Measurements from ENCODE around the gene HNF1B. TPM values are rescaled to one million over a fixed set of nuclear protein-coding genes. Genes with fewer than 3 reads are reported as not detected.

Gene HNF1B
- total and polyA plus RNA-seq, 3 experiments from 2014 or later, result 0.22 to 0.73 TPM; not detected in 1

GRCh38 chr17:37755455-37755854, 10.6 kb upstream of the HNF1B start:
- Histone ChIP-seq H3K4me1 (ENCODE audit: insufficient read depth, low read length) (no peaks in the 10 kb centered on the region), H3K4me3 (ENCODE audit: low read length) (no peak overlapping the region), H3K27ac (ENCODE audit: low read depth, low read length) (no peak overlapping the region), H3K36me3 (ENCODE audit: insufficient read depth, low read length) (no peaks in the 10 kb centered on the region), H3K9me3 (ENCODE audit: low read length) (no peaks in the 10 kb centered on the region), H3K27me3 (ENCODE audit: insufficient read depth, low read length, poor library complexity, severe bottlenecking) (peaks cover 5% of the 10 kb centered on the region)
- H3K9me3 Mint-ChIP-seq, result no peaks in the 10 kb centered on the region
- H3K27ac Mint-ChIP-seq, result no peak overlapping the region
- POLR2A ChIA-PET, result no interaction called here
- no peaks in the 10 kb centered on the region for H3K4me1 Mint-ChIP-seq
- no peak for DNase-seq
- H3K27me3 Mint-ChIP-seq, result peaks cover 36 to 39% of the 10 kb centered on the region in 2 donors
- H3K36me3 Mint-ChIP-seq, result no peaks in the 10 kb centered on the region
- CTCF ChIA-PET, result no interaction called here
- no peak overlapping the region for H3K4me3 Mint-ChIP-seq

GRCh38 chr17:37754363-37754762, 9.5 kb upstream of the HNF1B start:
- H3K36me3 Mint-ChIP-seq, result peaks cover 0 to 1% (median 0%) of the 10 kb centered on the region in 3 donors
- CTCF ChIA-PET, result no interaction called here

GRCh38 chr17:37752482-37752881, 7.6 kb upstream of the HNF1B start:
- Histone ChIP-seq H3K27ac (ENCODE audit: low read depth, low read length) (no peak overlapping the region), H3K4me1 (ENCODE audit: insufficient read depth, low read length) (no peaks in the 10 kb centered on the region), H3K36me3 (ENCODE audit: insufficient read depth, low read length) (no peaks in the 10 kb centered on the region), H3K9me3 (ENCODE audit: low read length) (no peaks in the 10 kb centered on the region), H3K4me3 (ENCODE audit: low read length) (no peak overlapping the region), H3K27me3 (ENCODE audit: insufficient read depth, low read length, poor library complexity, severe bottlenecking) (peaks cover 6% of the 10 kb centered on the region)
- H3K4me3 Mint-ChIP-seq, result no peak overlapping the region
- H3K27me3 Mint-ChIP-seq, result peaks cover 21 to 34% of the 10 kb centered on the region in 2 donors
- H3K4me1 Mint-ChIP-seq, result no peaks in the 10 kb centered on the region
- H3K36me3 Mint-ChIP-seq, result peaks cover 0 to 1% (median 0%) of the 10 kb centered on the region in 3 donors
- ChIA-PET POLR2A (no interaction called here), CTCF (no interaction called here)
- no peak for DNase-seq
- no peaks in the 10 kb centered on the region for H3K9me3 Mint-ChIP-seq
- peak overlapping the region in 1 of 8 donors; percentile 25 for H3K27ac Mint-ChIP-seq

More at GRCh38 chr17:37754363-37754762, 9.5 kb upstream of the HNF1B start:
- no peak overlapping the region for H3K27ac ChIP-seq (ENCODE audit: low read depth, low read length)
- Mint-ChIP-seq H3K9me3 (no peaks in the 10 kb centered on the region), H3K4me1 (no peaks in the 10 kb centered on the region), H3K4me3 (no peak overlapping the region), H3K27ac (peak overlapping the region in 1 of 8 donors; percentile 29), H3K27me3 (peaks cover 27 to 34% of the 10 kb centered on the region in 2 donors)
- H3K9me3 ChIP-seq (ENCODE audit: low read length), result no peaks in the 10 kb centered on the region
- H3K27me3 ChIP-seq (ENCODE audit: insufficient read depth, low read length, poor library complexity, severe bottlenecking), result peaks cover 5% of the 10 kb centered on the region
- H3K4me1 ChIP-seq (ENCODE audit: insufficient read depth, low read length), result no peaks in the 10 kb centered on the region
- no peak overlapping the region for H3K4me3 ChIP-seq (ENCODE audit: low read length)
- no peak for DNase-seq
- H3K36me3 ChIP-seq (ENCODE audit: insufficient read depth, low read length), result no peaks in the 10 kb centered on the region
- POLR2A ChIA-PET, result no interaction called here

GRCh38 chr17:37750768-37751475, 6.1 kb upstream of the HNF1B start:
- ChIA-PET CTCF (no interaction called here), POLR2A (no interaction called here)
- Mint-ChIP-seq H3K9me3 (no peaks in the 10 kb centered on the region), H3K27me3 (peaks cover 28 to 40% of the 10 kb centered on the region in 2 donors), H3K4me1 (no peaks in the 10 kb centered on the region), H3K27ac (no peak overlapping the region), H3K36me3 (peaks cover 0 to 1% (median 0%) of the 10 kb centered on the region in 3 donors), H3K4me3 (no peak overlapping the region)
- no peak overlapping the region for H3K4me3 ChIP-seq (ENCODE audit: low read length)
- H3K27ac ChIP-seq (ENCODE audit: low read depth, low read length), result no peak overlapping the region
- no peaks in the 10 kb centered on the region for H3K9me3 ChIP-seq (ENCODE audit: low read length)
- no peaks in the 10 kb centered on the region for H3K4me1 ChIP-seq (ENCODE audit: insufficient read depth, low read length)
- peaks cover 16% of the 10 kb centered on the region for H3K27me3 ChIP-seq (ENCODE audit: insufficient read depth, low read length, poor library complexity, severe bottlenecking)
- DNase-seq, result no peak
- no peaks in the 10 kb centered on the region for H3K36me3 ChIP-seq (ENCODE audit: insufficient read depth, low read length)

GRCh38 chr17:37750292-37750691, 5.4 kb upstream of the HNF1B start:
- no peaks in the 10 kb centered on the region for H3K4me1 ChIP-seq (ENCODE audit: insufficient read depth, low read length)
- CTCF ChIA-PET, result no interaction called here
- no peak overlapping the region for H3K4me3 ChIP-seq (ENCODE audit: low read length)

GRCh38 chr17:37747222-37747621, 2.4 kb upstream of the HNF1B start:
- no peaks in the 10 kb centered on the region for H3K9me3 ChIP-seq (ENCODE audit: low read length)
- H3K9me3 Mint-ChIP-seq, result no peaks in the 10 kb centered on the region
- ChIA-PET CTCF (no interaction called here), POLR2A (no interaction called here)
- H3K4me1 Mint-ChIP-seq, result peaks cover 14 to 30% (median 22%) of the 10 kb centered on the region in 3 donors
- H3K27ac Mint-ChIP-seq, result no peak overlapping the region
- no peaks in the 10 kb centered on the region for H3K36me3 ChIP-seq (ENCODE audit: insufficient read depth, low read length)
- peaks cover 27% of the 10 kb centered on the region for H3K4me1 ChIP-seq (ENCODE audit: insufficient read depth, low read length)
- no peak for DNase-seq
- H3K36me3 Mint-ChIP-seq, result peaks cover 0 to 1% (median 0%) of the 10 kb centered on the region in 3 donors
- peaks cover 34 to 66% of the 10 kb centered on the region in 2 donors for H3K27me3 Mint-ChIP-seq
- no peak overlapping the region for H3K4me3 Mint-ChIP-seq
- no peak overlapping the region for H3K27ac ChIP-seq (ENCODE audit: low read depth, low read length)
- H3K4me3 ChIP-seq (ENCODE audit: low read length), result no peak overlapping the region
- H3K27me3 ChIP-seq (ENCODE audit: insufficient read depth, low read length, poor library complexity, severe bottlenecking), result peaks cover 37% of the 10 kb centered on the region

More at GRCh38 chr17:37750292-37750691, 5.4 kb upstream of the HNF1B start:
- H3K27ac ChIP-seq (ENCODE audit: low read depth, low read length), result no peak overlapping the region
- peaks cover 16% of the 10 kb centered on the region for H3K27me3 ChIP-seq (ENCODE audit: insufficient read depth, low read length, poor library complexity, severe bottlenecking)
- no peak for DNase-seq
- POLR2A ChIA-PET, result no interaction called here
- no peaks in the 10 kb centered on the region for H3K36me3 ChIP-seq (ENCODE audit: insufficient read depth, low read length)
- H3K4me3 Mint-ChIP-seq, result no peak overlapping the region
- peaks cover under 1% of the 10 kb centered on the region in 3 donors for H3K4me1 Mint-ChIP-seq
- peaks cover 32 to 44% of the 10 kb centered on the region in 2 donors for H3K27me3 Mint-ChIP-seq
- H3K36me3 Mint-ChIP-seq, result peaks cover 0 to 1% (median 0%) of the 10 kb centered on the region in 3 donors
- no peaks in the 10 kb centered on the region for H3K9me3 ChIP-seq (ENCODE audit: low read length)
- no peaks in the 10 kb centered on the region for H3K9me3 Mint-ChIP-seq
- no peak overlapping the region for H3K27ac Mint-ChIP-seq

- H3K4me1 Mint-ChIP-seq, result peaks cover 17 to 35% (median 24%) of the 10 kb centered on the region in 3 donors
- H3K4me3 Mint-ChIP-seq, result no peak overlapping the region
- Histone ChIP-seq H3K4me3 (ENCODE audit: low read length) (no peak overlapping the region), H3K27me3 (ENCODE audit: insufficient read depth, low read length, poor library complexity, severe bottlenecking) (peaks cover 43% of the 10 kb centered on the region), H3K36me3 (ENCODE audit: insufficient read depth, low read length) (no peaks in the 10 kb centered on the region), H3K4me1 (ENCODE audit: insufficient read depth, low read length) (peaks cover 32% of the 10 kb centered on the region), H3K27ac (ENCODE audit: low read depth, low read length) (no peak overlapping the region), H3K9me3 (ENCODE audit: low read length) (no peaks in the 10 kb centered on the region)
- ChIA-PET CTCF (no interaction called here), POLR2A (no interaction called here)
- peaks cover 38 to 71% of the 10 kb centered on the region in 2 donors for H3K27me3 Mint-ChIP-seq
- DNase-seq, result no peak
- no peak overlapping the region for H3K27ac Mint-ChIP-seq
- H3K36me3 Mint-ChIP-seq, result peaks cover 0 to 1% (median 0%) of the 10 kb centered on the region in 3 donors
- H3K9me3 Mint-ChIP-seq, result no peaks in the 10 kb centered on the region
These were observed 1.8 kb upstream of the HNF1B start for GRCh38 chr17:37746617-37747016.

GRCh38 chr17:37745801-37746426, 1.1 kb upstream of the HNF1B start:
- Histone ChIP-seq H3K4me3 (ENCODE audit: low read length) (no peak overlapping the region), H3K27ac (ENCODE audit: low read depth, low read length) (no peak overlapping the region), H3K36me3 (ENCODE audit: insufficient read depth, low read length) (no peaks in the 10 kb centered on the region), H3K4me1 (ENCODE audit: insufficient read depth, low read length) (peaks cover 32% of the 10 kb centered on the region), H3K27me3 (ENCODE audit: insufficient read depth, low read length, poor library complexity, severe bottlenecking) (peaks cover 49% of the 10 kb centered on the region), H3K9me3 (ENCODE audit: low read length) (no peaks in the 10 kb centered on the region)
- Mint-ChIP-seq H3K27me3 (peaks cover 44 to 78% of the 10 kb centered on the region in 2 donors), H3K27ac (no peak overlapping the region), H3K4me3 (no peak overlapping the region), H3K9me3 (no peaks in the 10 kb centered on the region), H3K4me1 (peaks cover 19 to 40% (median 26%) of the 10 kb centered on the region in 3 donors), H3K36me3 (peaks cover 0 to 1% (median 0%) of the 10 kb centered on the region in 3 donors)
- no peak for DNase-seq
- CTCF ChIA-PET, result no interaction called here
- POLR2A ChIA-PET, result no interaction called here
